ENCODE results near the gene XCR1.
A peak's percentile ranks its signal among the peaks of the same experiment; 100 is the strongest.

XCR1 gene

DNA sequence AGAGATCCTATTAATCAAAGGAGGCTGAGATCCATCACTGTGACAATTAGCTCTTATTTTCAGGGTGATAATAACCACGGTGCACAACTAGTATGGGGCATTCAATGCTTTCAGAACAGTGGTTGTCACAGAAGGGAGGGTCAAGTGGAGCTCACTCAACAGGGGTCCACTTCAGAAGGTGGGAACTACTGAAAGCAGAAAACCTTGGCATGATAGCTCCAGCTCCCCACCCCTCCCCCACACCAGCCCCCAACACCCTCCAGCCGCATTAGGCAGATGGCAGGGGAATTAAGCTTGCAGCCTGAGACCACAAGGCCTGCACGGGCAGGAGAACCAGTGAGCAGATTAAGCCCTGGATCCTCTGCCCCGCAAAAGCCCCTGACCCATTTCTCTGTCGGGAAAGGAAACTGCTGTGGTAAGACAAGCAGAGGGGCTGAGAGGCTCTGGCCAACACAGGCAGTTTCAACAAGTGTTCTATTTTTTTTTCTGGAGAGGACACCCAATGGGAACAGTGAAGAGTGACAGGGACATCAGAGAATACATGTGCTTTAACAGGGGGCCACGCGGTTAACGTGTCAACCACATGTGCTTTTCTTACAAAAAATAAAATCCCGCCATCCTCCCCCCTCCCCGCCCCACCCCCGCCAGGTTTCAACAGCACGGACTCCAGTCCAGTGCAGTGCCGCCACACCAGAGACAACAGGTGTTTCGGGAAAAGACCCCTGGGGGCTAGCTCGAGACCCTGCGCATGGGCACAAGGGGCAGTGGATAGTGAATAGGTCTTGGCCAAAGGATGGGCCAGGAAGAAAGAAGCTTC is 32.7 kb downstream of the XCR1 start:
- no peak for DNase-seq (ENCODE audit: extremely low read depth, low read depth)
- peak overlapping the region; percentile 93 for H3K4me3 ChIP-seq (replicated peaks; ENCODE audit: low read depth, low read length)

GRCh38 chr3:45993421-45994027 is 33.8 kb downstream of the XCR1 start:
- no peak overlapping the region; the same call in 1 of the 2 replicates for H3K4me3 ChIP-seq (replicated peaks; ENCODE audit: low read depth, low read length)
- no peak for DNase-seq (ENCODE audit: extremely low read depth, low read depth)
- TF ChIP-seq, protein P1, sequence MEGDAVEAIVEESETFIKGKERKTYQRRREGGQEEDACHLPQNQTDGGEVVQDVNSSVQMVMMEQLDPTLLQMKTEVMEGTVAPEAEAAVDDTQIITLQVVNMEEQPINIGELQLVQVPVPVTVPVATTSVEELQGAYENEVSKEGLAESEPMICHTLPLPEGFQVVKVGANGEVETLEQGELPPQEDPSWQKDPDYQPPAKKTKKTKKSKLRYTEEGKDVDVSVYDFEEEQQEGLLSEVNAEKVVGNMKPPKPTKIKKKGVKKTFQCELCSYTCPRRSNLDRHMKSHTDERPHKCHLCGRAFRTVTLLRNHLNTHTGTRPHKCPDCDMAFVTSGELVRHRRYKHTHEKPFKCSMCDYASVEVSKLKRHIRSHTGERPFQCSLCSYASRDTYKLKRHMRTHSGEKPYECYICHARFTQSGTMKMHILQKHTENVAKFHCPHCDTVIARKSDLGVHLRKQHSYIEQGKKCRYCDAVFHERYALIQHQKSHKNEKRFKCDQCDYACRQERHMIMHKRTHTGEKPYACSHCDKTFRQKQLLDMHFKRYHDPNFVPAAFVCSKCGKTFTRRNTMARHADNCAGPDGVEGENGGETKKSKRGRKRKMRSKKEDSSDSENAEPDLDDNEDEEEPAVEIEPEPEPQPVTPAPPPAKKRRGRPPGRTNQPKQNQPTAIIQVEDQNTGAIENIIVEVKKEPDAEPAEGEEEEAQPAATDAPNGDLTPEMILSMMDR (IDR thresholded peaks at IDR 0.05; ENCODE audit: low read depth, low read length, missing control alignments), result no peak

More for the DNA sequence above, 32.7 kb downstream of the XCR1 start:
- TF ChIP-seq, protein P1 (IDR thresholded peaks at IDR 0.05; ENCODE audit: low read depth, low read length, missing control alignments), result no peak

GRCh38 chr3:45992821-45993221 is 34.5 kb downstream of the XCR1 start:
- peak; percentile 84 for DNase-seq (ENCODE audit: extremely low read depth, low read depth)
- no peak overlapping the region for H3K4me3 ChIP-seq (replicated peaks; ENCODE audit: low read depth, low read length)
- TF ChIP-seq, protein P1 (IDR thresholded peaks at IDR 0.05; ENCODE audit: low read depth, low read length, missing control alignments), result no peak

- DNase-seq (ENCODE audit: extremely low read depth, low read depth), result no peak
- TF ChIP-seq, protein P1 (IDR thresholded peaks at IDR 0.05; ENCODE audit: low read depth, low read length, missing control alignments), result no peak
- no peak overlapping the region for H3K4me3 ChIP-seq (replicated peaks; ENCODE audit: low read depth, low read length)
Observed at GRCh38 chr3:45992133-45992729, 35.1 kb downstream of the XCR1 start.

- TF ChIP-seq, protein P1 (IDR thresholded peaks at IDR 0.05; ENCODE audit: low read depth, low read length, missing control alignments), result no peak
- no peak overlapping the region for H3K4me3 ChIP-seq (replicated peaks; ENCODE audit: low read depth, low read length)
- no peak for DNase-seq (ENCODE audit: extremely low read depth, low read depth)
Observed at GRCh38 chr3:45991341-45991740, 35.9 kb downstream of the XCR1 start.

- no peak overlapping the region for H3K4me3 ChIP-seq (replicated peaks; ENCODE audit: low read depth, low read length)
- TF ChIP-seq, protein P1 (IDR thresholded peaks at IDR 0.05; ENCODE audit: low read depth, low read length, missing control alignments), result no peak
- no peak for DNase-seq (ENCODE audit: extremely low read depth, low read depth)
Observed at GRCh38 chr3:45990181-45990580, 37.1 kb downstream of the XCR1 start.

All from HFF-Myc (cell line).